Stromal cell of bone marrow (primary cell): ENCODE results near the gene DLGAP1.

Experiments used
- DNase-seq: peaks from one replicate; pipeline ENCODE4 v3.0.0-alpha.2; 2012; ENCODE audit warnings: low read depth

The DLGAP1 gene

DNA sequence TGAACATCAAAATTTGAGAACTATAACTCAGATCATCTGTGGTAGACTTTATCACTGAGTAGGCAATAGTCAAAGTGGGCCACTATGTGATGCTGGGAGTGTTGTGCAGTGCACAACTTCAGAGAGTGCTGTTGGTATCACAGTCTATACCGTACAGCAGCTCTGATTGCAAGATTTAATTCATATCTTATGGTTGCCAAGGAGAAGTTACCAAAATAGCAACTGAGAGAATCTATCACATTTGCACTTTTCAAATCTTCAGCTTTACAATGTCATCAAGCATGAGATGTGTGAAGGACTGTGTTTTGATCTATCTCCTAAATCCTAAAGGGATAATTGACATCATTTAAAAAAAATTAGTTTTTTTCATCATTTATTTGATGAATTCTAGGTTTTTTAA lies 216.1 kb downstream of the DLGAP1 start:
- DNase-seq: no peak

- no peak for DNase-seq
These were observed 217.5 kb downstream of the DLGAP1 start for GRCh38 chr18:4237664-4238041.

DNA sequence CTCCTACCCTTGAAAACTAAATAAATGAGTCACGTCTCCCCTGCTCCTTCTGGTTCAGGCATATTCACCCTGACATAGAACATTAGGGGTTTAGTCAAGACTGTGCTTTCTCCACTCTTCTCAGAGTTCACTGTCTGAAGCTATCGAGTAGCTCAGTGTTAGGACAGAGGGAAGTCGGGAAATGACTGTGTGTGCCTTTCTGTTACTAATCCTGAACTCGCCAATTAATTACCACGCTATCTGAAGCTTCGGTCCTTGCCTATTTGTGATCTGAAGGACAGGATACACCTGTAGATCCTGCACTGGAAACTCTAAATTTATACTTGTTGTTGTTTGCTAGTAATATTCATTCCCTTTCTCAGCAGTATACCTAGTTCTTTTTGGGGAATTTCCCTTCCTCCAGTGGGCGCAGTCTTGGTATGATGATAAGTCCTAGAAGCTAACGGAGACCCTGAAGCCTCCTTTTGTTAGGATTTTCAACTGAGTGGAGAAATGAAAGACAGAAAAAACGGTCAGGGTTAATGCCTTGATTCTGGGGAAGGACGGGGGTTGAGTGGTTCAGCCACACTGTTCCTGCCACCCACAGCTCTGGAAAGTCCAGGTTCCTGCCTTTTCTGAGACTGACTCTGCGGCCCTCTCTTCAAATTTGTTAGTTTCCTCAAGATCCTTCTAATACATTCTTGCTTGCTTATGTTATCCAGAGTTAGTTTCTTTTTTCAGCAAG lies 218.0 kb downstream of the DLGAP1 start:
- no peak for DNase-seq

DNA sequence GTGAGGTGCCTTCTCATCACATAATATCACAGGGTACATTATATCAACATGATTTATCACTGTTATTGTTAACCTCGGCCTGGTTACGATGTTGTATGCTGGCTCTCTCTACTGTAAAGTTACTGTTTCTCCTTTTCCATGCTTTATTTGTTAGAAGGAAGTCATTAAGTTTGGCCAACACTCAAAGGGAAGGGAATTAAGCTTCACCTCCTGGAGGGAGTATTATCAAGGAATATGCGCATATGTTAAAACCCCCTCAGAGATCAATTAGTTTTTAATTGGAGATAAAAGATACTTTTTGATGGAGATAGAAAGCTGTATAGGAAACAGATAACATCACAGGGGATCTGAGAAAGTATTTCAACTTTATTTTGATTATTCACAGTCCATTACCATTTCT lies 221.6 kb downstream of the DLGAP1 start:
- no peak for DNase-seq

DNA sequence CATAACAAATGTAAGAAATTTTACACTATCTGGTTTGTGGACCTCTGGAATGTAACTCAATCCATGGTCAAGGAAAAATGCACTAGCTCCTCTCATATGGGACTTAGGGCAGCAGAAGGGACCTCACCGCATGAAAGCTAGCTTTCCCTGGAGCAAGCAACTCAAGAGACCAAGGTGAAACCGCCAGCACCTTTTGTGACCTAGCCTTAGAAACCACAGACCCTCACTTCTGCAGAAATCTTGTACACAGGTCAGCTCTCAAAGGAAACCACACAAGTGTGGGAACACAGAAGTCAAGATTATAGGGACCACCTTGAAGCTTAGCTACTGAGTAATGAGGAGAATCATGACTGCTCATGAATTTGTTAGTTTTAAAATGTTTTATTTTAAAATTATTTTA lies 222.5 kb downstream of the DLGAP1 start:
- no peak for DNase-seq

GRCh38 chr18:4231260-4231659 lies 223.8 kb downstream of the DLGAP1 start:
- DNase-seq: no peak

DNA sequence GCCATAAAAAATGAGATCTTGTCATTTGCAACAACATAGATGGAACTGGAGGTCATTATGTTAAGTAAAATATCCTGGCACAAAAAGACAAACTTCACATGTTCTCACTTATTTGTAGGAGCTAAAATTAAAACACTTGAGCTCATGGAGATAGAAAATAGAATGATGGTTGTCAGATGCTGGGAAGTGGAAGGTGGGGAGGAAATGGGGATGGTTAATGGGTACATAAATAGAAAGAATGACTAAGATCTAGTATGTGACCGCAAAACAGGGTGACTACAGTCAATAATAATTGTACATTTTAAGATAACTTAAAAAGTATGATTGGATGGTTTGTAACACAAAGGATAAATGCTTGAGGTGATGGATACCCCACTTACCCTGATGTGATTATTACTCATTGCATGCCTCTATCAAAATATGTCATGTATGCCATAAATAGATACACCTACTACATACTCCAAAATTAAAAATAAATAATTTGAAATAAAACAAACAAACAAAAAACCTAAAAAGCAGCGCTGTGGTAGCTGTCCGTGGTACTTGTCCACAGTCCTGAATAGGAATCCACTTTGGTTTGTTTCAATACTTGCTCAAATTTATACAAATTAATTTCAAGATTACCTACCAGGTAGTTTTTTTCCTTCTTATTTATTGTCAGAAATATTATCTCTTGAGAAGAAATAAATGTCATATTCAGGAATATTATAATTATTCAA lies 224.5 kb downstream of the DLGAP1 start:
- DNase-seq: no peak

GRCh38 chr18:4224031-4224704 lies 230.9 kb downstream of the DLGAP1 start:
- DNase-seq: no peak

DNA sequence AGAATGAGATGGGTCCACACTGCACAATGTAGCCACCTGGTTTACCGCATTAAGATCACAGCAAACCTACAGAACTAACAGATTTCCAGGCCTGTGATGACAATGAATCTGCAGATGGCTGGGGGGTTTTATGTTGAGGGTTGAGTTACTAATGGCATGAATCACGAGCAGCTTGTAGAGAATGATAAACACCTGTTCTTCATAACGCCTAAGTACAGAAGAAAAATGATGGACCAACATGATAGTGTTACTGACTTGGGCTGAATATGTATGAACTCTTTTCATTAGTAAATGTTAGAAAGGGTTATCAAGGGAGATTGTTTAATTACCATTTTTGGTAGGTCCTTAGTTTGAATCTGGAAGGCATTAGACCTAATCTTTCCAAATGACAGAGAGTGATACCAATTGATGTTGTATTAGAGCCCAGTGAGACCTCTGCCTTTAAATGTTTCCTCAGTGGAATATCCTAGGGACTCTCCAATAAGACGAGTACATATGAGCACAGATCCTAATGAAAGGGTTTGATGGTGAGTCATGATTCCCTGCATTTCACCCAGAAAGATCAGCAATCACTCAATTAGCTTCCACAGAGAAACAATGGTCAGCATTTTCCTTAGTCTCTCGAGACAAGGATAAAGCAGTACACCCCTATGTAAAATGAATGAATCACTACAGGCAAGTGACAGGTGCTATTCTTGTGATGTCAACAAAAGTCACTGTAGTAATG lies 243.8 kb downstream of the DLGAP1 start:
- no peak for DNase-seq

DNA sequence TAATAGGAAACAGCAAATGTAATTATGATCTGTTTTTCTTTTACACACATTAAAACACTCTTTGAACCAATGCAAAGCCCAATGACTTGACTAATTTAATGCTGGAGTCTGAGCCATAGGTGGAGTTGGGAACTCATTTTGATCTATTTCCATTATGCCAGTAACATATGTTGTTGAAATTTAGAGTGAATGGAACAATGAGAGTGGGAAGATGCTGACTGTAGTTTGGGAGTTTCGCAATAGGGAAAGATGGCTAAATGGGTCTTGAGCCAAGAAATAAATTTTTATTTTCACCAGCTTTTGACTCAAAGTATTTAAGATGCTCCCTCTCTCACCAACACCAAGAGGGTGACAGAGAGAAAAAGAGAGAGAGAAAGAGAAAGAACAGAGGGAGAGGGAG lies 246.7 kb downstream of the DLGAP1 start:
- no peak for DNase-seq

GRCh38 chr18:4207383-4207985 lies 247.6 kb downstream of the DLGAP1 start:
- no peak for DNase-seq

DNA sequence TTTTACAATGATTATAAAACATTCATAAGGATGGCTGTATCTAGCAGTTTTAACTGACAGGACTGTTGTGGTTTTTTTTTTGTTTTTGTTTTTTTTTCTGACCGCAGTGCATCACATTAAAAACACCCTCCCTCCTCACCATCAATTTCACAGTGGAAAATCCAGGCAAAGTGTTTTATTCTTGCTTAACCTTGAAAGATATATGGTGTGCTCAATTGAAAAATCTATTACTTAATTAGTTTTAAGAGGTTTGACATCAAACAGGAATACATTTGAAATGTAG lies 250.7 kb downstream of the DLGAP1 start:
- no peak for DNase-seq

DNA sequence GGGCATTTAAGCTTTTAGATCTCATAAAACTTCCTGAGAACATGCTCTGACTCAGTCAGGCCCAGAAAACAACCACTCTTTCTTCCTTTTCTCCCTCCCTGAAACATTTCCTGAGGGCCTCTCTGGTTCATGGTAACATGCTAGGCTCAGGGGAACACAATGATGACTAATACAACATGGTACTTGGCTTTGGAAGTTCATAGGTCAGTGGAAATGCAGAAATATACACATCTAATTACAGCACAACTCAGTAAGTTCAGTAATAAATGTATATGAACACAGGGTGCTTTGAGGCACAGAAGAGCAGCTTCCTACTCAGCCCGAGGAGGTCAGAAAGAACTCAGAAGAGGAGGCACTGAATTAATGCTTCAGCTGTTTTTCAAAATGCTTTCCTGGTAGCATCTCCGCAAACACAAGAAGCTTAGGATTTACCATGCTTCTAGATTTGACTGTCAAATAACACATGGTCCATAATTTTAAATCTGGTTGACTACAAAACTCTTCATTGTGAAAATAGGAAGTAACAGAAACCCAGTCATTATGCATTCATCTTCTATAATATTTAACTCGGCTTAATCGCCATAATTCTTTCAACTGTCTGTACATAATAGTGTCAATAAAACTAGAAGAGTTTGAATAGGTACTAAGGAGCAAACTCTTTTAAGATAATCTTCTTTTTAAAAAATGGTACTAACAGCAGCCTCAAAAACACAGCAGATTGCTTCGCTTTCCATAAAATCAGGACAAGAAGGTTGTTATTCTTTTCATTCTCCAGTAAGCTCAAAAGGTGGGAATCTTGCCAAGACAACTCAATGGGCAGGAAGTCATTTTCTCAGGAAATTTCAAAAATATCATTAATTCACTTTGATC lies 251.3 kb downstream of the DLGAP1 start:
- no peak for DNase-seq

DNA sequence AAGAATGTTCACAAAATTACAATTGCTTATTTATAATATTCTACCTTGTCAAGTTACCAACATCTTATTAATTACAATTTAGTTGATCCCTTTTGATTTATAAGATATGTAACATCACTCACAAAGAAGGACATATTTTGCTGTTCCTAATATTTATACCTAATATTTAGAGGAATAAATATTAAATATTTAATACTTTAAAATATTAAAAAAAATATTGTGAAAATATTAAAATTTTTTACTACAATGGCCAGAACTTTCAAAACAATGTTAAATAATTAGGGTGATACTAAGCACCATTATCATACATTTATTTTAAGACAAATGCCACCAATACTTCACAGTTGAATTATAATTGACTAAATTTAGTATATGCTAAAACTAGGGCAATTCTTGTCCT lies 254.7 kb downstream of the DLGAP1 start:
- DNase-seq: no peak

GRCh38 chr18:4198956-4199355 lies 256.2 kb downstream of the DLGAP1 start:
- no peak for DNase-seq

GRCh38 chr18:4196351-4196750 lies 258.8 kb downstream of the DLGAP1 start:
- no peak for DNase-seq

- no peak for DNase-seq
These were observed 262.0 kb downstream of the DLGAP1 start for GRCh38 chr18:4193086-4193485.

DNA sequence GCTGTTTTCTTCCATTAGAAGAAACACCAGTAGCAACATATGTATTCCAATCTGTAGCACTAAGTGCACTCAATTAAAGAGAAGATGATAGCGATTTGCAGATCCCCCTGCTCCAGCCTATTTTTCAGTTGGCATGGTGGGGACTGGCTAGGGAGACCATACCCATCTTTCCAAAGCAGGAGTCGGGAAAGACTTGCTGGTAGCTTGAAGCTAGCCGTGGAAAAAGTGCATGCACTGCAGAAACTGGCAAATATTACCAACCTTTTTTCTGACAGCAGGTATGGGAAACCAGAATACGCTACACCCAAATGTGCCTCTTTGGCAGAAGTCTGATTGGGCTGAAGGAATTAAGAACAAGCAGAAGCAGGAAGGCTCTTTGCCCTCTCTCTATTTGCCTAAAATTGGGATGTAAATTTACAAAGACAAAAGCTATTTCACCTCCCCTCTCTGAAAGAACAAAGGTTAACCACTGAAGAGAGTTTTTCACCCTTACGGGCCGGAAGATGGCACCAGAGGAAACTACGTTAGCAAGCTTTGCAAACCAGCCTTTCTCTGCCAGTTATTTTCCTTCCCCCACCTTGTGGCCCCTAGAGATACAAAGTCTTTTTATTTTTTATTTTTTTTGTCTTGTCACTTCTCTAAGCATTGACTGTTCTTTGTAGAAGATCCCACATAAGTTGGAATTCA lies 273.1 kb downstream of the DLGAP1 start:
- DNase-seq: no peak

- no peak for DNase-seq
These were observed 274.0 kb downstream of the DLGAP1 start for GRCh38 chr18:4181086-4181485.

DNA sequence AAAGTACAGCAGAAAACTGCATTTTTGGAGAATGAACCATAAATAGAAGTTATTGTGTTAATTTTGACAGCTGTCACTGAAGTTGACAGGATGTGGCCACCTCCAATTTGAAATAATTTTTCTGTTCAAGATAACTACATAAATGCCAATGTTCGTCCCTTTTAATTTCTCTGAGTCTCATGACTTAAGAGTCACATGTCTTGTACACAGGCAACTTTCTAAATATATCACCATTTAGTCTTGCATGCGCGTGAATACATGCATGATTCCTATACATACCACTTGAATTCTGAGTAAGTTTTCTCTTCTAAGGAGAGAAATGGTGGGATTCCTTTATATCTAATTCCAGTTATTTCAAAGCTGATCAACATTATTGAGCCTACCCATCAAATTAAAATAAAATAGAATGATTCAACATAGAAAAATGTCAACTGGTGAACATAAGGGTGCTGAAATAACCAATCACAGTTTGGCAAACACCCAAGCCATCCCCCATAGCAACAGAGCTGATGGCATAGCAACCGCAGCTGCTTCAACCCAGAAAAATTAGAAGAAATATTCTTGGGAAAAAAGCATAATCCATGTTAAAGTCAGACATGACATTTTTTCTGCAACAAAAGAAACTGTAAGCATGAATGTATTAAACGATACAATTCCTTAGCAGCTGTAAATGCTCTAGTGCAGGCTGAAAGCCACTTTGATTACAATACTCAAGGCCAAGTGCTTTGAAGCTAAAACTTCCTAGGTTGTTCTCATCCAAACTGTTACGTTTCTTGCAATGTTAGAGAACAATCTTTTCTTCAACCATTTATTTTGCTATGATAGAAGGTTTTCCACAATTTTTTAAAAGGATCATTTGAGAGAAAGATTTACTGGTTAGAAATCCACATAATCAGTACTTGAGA lies 282.7 kb downstream of the DLGAP1 start:
- no peak for DNase-seq
